GM23338 (cell line): Measurements from ENCODE around the gene MAPRE3. TPM values are rescaled to one million over a fixed set of nuclear protein-coding genes. Genes with fewer than 3 reads are reported as not detected.

Experiments
- ATAC-seq: fragments of 200-7000 bp; cut with Tn5 transposase; 3 replicates; pipeline ENCODE4 v1.9.1; 2020
- DNase-seq: peaks from one replicate; pipeline ENCODE4 v3.0.0-alpha.2; 2015; ENCODE audit warnings: low spot score
- H2AFZ ChIP-seq: fragments of 200-600 bp; sonication (generic); 2 replicates; pipeline ENCODE4 v1.8.0; 2016; ENCODE audit warnings: antibody characterized with exemption, mild to moderate bottlenecking, moderate library complexity
- H3F3A ChIP-seq: fragments of 200-600 bp; sonication (generic); replicated peaks from 2 replicates; pipeline ENCODE4 v1.8.0; 2017; ENCODE audit warnings: antibody characterized with exemption, mixed run types, low read depth
- H3K27ac ChIP-seq: fragments of 200-600 bp; sonication (generic); 2 replicates; pipeline ENCODE4 v1.6.1; 2016; ENCODE audit warnings: low read depth
- H3K27me3 ChIP-seq: fragments of 200-600 bp; sonication (generic); 2 replicates; pipeline ENCODE4 v1.8.0; 2016; ENCODE audit warnings: mild to moderate bottlenecking, mixed run types, moderate library complexity; ENCODE audit not compliant: insufficient read depth
- H3K36me3 ChIP-seq: fragments of 200-600 bp; sonication (generic); 2 replicates; pipeline ENCODE4 v1.8.0; 2016; ENCODE audit warnings: mild to moderate bottlenecking; ENCODE audit not compliant: insufficient read depth
- H3K4me1 ChIP-seq: fragments of 200-600 bp; sonication (generic); 2 replicates; pipeline ENCODE4 v1.8.0; 2016; ENCODE audit warnings: mild to moderate bottlenecking, moderate library complexity; ENCODE audit not compliant: insufficient read depth
- H3K4me2 ChIP-seq: fragments of 200-600 bp; sonication (generic); 2 replicates; pipeline ENCODE4 v1.7.1; 2017; ENCODE audit warnings: mixed run types
- H3K4me3 ChIP-seq: fragments of 200-600 bp; sonication (generic); 2 replicates; pipeline ENCODE4 v1.6.1; 2016; ENCODE audit warnings: mixed run types
- H3K79me2 ChIP-seq: fragments of 200-600 bp; sonication (generic); replicated peaks from 2 replicates; pipeline ENCODE4 v1.8.0; 2017; ENCODE audit warnings: mild to moderate bottlenecking; ENCODE audit not compliant: insufficient read depth
- H3K9me2 ChIP-seq: fragments of 200-600 bp; sonication (generic); 2 replicates; pipeline ENCODE4 v1.8.0; 2017; ENCODE audit not compliant: insufficient read depth
- H4K20me1 ChIP-seq: fragments of 200-600 bp; sonication (generic); replicated peaks from 2 replicates; pipeline ENCODE4 v1.8.0; 2017; ENCODE audit warnings: mild to moderate bottlenecking; ENCODE audit not compliant: insufficient read depth
- H3K27ac Mint-ChIP-seq: 2 replicates; pipeline ENCODE4 v1.8.0; 2020; ENCODE audit warnings: inconsistent platforms, mild to moderate bottlenecking, moderate library complexity, mixed read lengths
- H3K27me3 Mint-ChIP-seq: 3 replicates; pipeline ENCODE4 v1.8.0; 2022; ENCODE audit warnings: low read depth, mild to moderate bottlenecking, moderate library complexity, mixed read lengths, inconsistent platforms; ENCODE audit not compliant: insufficient read depth, poor library complexity
- H3K36me3 Mint-ChIP-seq: 3 replicates; pipeline ENCODE4 v1.8.0; 2021; ENCODE audit warnings: low read depth, mild to moderate bottlenecking, inconsistent platforms, moderate library complexity, mixed read lengths
- H3K4me1 Mint-ChIP-seq: 3 replicates; pipeline ENCODE4 v1.8.0; 2020; ENCODE audit warnings: mild to moderate bottlenecking, inconsistent platforms, mixed read lengths
- H3K4me3 Mint-ChIP-seq: 3 replicates; pipeline ENCODE4 v1.8.0; 2021; ENCODE audit warnings: moderate library complexity, mild to moderate bottlenecking, inconsistent platforms, mixed read lengths
- H3K9me3 Mint-ChIP-seq: 3 replicates; pipeline ENCODE4 v1.8.0; 2020; ENCODE audit warnings: moderate library complexity, mild to moderate bottlenecking, inconsistent platforms, mixed read lengths
- ETS1 ChIP-seq: IDR thresholded peaks from 2 replicates; pipeline ENCODE4 v1.6.1; 2016; ENCODE audit warnings: antibody characterized with exemption
- EZH2 ChIP-seq: fragments of 200-600 bp; sonication (generic); IDR thresholded peaks from one replicate; pipeline ENCODE4 v1.8.0; 2017; ENCODE audit warnings: antibody characterized with exemption, mild to moderate bottlenecking, low read depth; ENCODE audit not compliant: unreplicated experiment
- EZH2phosphoT487 ChIP-seq: fragments of 200-600 bp; sonication (generic); IDR thresholded peaks from one replicate; pipeline ENCODE4 v1.8.1; 2018; ENCODE audit warnings: antibody characterized with exemption; ENCODE audit not compliant: unreplicated experiment
- JUNB ChIP-seq: IDR thresholded peaks from one replicate; pipeline ENCODE4 v1.6.1; 2016; ENCODE audit warnings: antibody characterized with exemption; ENCODE audit not compliant: unreplicated experiment
- POLR2AphosphoS5 ChIP-seq: IDR thresholded peaks from 2 replicates; pipeline ENCODE4 v1.6.1; 2016; ENCODE audit warnings: antibody characterized with exemption, low read depth
- REST ChIP-seq: IDR thresholded peaks from one replicate; pipeline ENCODE4 v1.6.1; 2018; ENCODE audit warnings: antibody characterized with exemption; ENCODE audit not compliant: unreplicated experiment
- ZNF462 ChIP-seq: fragments of 250-450 bp; sonication (Bioruptor Pico); IDR thresholded peaks from 2 replicates; pipeline ENCODE4 v1.5.0; 2020; ENCODE audit warnings: mild to moderate bottlenecking, moderate library complexity
- polyA plus RNA-seq: library from polyadenylated mRNA; unstranded; fragments of >200 nt; fragmentation: Nextera tagmentation; extraction: Ambion mirVana; gene quantifications from 2 replicates; pipeline ENCODE4 v1.2.1, GENCODE V29; 2016
- total RNA-seq: library from RNA; depleted of rRNA; stranded (reverse); fragments of >200 nt; shearing (Covaris generic); gene quantifications from 2 replicates; pipeline ENCODE4 v1.2.3, GENCODE V29; 2014

MAPRE3 gene
- total and polyA plus RNA-seq, 2 experiments from 2014 or later, result 3.3 to 4.5 TPM

- H2AFZ ChIP-seq, result no peak overlapping the region
- no peak overlapping the region for H3K4me3 Mint-ChIP-seq
- no peak overlapping the region for H3K4me3 ChIP-seq
- H3K27ac ChIP-seq, result no peak overlapping the region
- H3K4me1 Mint-ChIP-seq, result peaks cover under 1% of the 10 kb centered on the region; the same call in 2 of the 3 replicates
- no peaks in the 10 kb centered on the region for H3K4me1 ChIP-seq
- TF ChIP-seq EZH2phosphoT487, result no peak
- no peak for TF ChIP-seq REST
- TF ChIP-seq POLR2AphosphoS5, result no peak
- TF ChIP-seq ETS1, result no peak
- TF ChIP-seq JUNB, result no peak
- no peak for TF ChIP-seq EZH2
- TF ChIP-seq ZNF462 (CRISPR knock-in tag), result no peak
- H4K20me1 ChIP-seq, result no peaks in the 10 kb centered on the region
- no peak overlapping the region for H3K27ac Mint-ChIP-seq
- no peak overlapping the region for H3K4me2 ChIP-seq
- H3K36me3 Mint-ChIP-seq, result no peaks in the 10 kb centered on the region
- H3K27me3 Mint-ChIP-seq, result peaks cover 1% of the 10 kb centered on the region
- no peaks in the 10 kb centered on the region for H3K9me3 Mint-ChIP-seq
- H3K9me2 ChIP-seq, result no peaks in the 10 kb centered on the region
- H3F3A ChIP-seq, result no peaks in the 10 kb centered on the region
- no peaks in the 10 kb centered on the region for H3K27me3 ChIP-seq
- H3K36me3 ChIP-seq, result no peaks in the 10 kb centered on the region
- DNase-seq (no peak), ATAC-seq (no peak)
- H3K79me2 ChIP-seq, result no peaks in the 10 kb centered on the region
Measured at GRCh38 chr2:26980971-26981370, 10.5 kb downstream of the MAPRE3 start.
